Measurements from ENCODE around the gene COLGALT1. TPM values are rescaled to one million over a fixed set of nuclear protein-coding genes. Genes with fewer than 3 reads are reported as not detected.

Gene COLGALT1
- total RNA-seq, 1 experiment from 2014 or later: 79.1 TPM

DNA sequence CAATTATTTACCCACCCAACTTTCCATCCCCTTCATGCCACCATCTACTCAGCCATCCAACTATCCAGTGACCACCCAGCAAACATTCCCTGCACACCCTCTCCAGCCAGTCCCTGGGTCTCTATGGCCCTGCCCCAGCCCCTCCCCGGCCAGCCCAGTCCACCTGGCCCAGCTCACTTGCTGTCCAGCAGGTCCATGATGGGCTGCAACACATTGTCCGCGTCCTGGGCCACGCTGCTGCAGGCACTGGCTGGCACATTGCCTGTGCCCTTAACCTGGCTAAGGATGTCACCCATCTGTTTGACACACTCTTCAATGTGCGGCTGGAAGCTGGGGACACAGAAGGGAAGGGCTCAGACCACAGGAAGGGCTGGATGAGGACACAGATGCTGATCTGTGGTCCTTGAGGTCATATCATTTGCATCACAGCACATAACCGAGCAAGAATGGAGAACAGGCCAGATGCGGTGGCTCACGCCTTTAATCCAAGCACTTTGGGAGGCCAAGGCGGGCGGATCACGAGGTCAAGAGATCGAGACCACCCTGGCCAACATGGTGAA, 71.1 kb downstream of the COLGALT1 start:
- no TSS peak for BruUV-seq (replicated peaks)
- no peaks in the 10 kb centered on the region for H3K9me3 Mint-ChIP-seq (ENCODE audit: low read depth, unreplicated experiment)
- CTCF ChIA-PET: interaction anchor here (0.7 kb wide), 1 partner anchor 13 kb away, joined by 3 read pairs; no protein-coding TSS in a partner anchor
- no peak overlapping the region for H3K4me3 Mint-ChIP-seq (ENCODE audit: low read depth, unreplicated experiment)
- DNase-seq: no peak
- peaks cover 27% of the 10 kb centered on the region for H3K27me3 Mint-ChIP-seq (ENCODE audit: unreplicated experiment)
- no peak overlapping the region for H3K27ac Mint-ChIP-seq (ENCODE audit: unreplicated experiment)
- H3K4me1 Mint-ChIP-seq (ENCODE audit: low read depth, unreplicated experiment): no peaks in the 10 kb centered on the region
- no peaks in the 10 kb centered on the region for H3K36me3 Mint-ChIP-seq (ENCODE audit: insufficient read depth, unreplicated experiment)
- TF ChIP-seq, protein P1, sequence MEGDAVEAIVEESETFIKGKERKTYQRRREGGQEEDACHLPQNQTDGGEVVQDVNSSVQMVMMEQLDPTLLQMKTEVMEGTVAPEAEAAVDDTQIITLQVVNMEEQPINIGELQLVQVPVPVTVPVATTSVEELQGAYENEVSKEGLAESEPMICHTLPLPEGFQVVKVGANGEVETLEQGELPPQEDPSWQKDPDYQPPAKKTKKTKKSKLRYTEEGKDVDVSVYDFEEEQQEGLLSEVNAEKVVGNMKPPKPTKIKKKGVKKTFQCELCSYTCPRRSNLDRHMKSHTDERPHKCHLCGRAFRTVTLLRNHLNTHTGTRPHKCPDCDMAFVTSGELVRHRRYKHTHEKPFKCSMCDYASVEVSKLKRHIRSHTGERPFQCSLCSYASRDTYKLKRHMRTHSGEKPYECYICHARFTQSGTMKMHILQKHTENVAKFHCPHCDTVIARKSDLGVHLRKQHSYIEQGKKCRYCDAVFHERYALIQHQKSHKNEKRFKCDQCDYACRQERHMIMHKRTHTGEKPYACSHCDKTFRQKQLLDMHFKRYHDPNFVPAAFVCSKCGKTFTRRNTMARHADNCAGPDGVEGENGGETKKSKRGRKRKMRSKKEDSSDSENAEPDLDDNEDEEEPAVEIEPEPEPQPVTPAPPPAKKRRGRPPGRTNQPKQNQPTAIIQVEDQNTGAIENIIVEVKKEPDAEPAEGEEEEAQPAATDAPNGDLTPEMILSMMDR (IDR thresholded peaks at IDR 0.05; ENCODE audit: unreplicated experiment): no peak
- intact Hi-C loops (cut with micrococcal nuclease; ENCODE audit: unreplicated experiment): no loop called here

DNA sequence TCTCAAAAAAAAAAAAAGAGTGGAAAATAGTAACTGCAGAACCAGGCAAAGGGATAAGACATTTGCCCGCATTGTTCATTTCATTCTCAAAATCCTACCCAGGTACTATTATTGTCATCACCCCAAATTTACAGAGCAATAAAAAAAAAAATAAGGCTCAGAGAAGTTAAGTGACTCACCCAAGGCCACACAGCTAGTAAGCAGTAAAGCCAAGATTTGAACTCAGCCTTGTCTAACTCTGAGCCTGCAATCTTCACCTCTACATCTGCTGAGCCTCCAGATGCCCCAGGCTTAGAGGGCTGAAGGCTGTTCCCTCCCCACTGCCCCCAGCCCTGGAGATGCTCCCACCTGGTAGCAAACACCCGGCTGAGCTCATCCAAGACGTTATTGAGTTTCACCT, 71.7 kb downstream of the COLGALT1 start:
- TF ChIP-seq, protein P1 (IDR thresholded peaks at IDR 0.05; ENCODE audit: unreplicated experiment): no peak

DNA sequence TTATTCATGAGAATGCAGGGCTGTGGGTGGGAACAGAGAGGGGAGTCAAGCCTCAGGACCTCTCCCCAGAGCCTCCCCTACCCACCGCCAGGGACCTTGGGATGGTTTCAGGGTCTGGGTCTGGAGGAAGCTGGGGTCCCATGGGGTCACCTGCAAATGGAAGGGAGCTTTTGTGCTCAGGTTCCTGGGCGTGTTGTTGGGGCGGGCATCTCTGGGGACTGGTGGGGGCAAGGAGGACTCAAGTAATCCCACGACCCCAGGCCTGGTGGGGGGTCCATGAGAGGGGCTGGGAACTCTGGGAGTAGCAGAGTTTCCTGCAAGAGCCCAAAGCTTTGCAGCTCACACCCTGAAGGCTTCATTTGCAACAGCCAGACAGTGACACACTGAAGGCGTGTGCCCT, 72.5 kb downstream of the COLGALT1 start:
- no peak for DNase-seq
- Mint-ChIP-seq H3K36me3 (ENCODE audit: insufficient read depth, unreplicated experiment) (no peaks in the 10 kb centered on the region), H3K27ac (ENCODE audit: unreplicated experiment) (no peak overlapping the region), H3K4me3 (ENCODE audit: low read depth, unreplicated experiment) (no peak overlapping the region), H3K27me3 (ENCODE audit: unreplicated experiment) (peaks cover 19% of the 10 kb centered on the region), H3K9me3 (ENCODE audit: low read depth, unreplicated experiment) (no peaks in the 10 kb centered on the region), H3K4me1 (ENCODE audit: low read depth, unreplicated experiment) (no peaks in the 10 kb centered on the region)
- intact Hi-C loops (cut with micrococcal nuclease; ENCODE audit: unreplicated experiment): no loop called here
- TF ChIP-seq, protein P1 (IDR thresholded peaks at IDR 0.05; ENCODE audit: unreplicated experiment): no peak
- CTCF ChIA-PET: no interaction called here
- BruUV-seq (replicated peaks): no TSS peak

More for the DNA sequence above, 71.7 kb downstream of the COLGALT1 start:
- Mint-ChIP-seq H3K27ac (ENCODE audit: unreplicated experiment) (no peak overlapping the region), H3K27me3 (ENCODE audit: unreplicated experiment) (peaks cover 21% of the 10 kb centered on the region), H3K4me1 (ENCODE audit: low read depth, unreplicated experiment) (no peaks in the 10 kb centered on the region), H3K4me3 (ENCODE audit: low read depth, unreplicated experiment) (no peak overlapping the region), H3K9me3 (ENCODE audit: low read depth, unreplicated experiment) (no peaks in the 10 kb centered on the region), H3K36me3 (ENCODE audit: insufficient read depth, unreplicated experiment) (no peaks in the 10 kb centered on the region)
- no peak for DNase-seq
- intact Hi-C loops (cut with micrococcal nuclease; ENCODE audit: unreplicated experiment): no loop called here
- CTCF ChIA-PET: interaction anchor here (0.7 kb wide), 1 partner anchor 12 kb away, joined by 3 read pairs; no protein-coding TSS in a partner anchor
- BruUV-seq (replicated peaks): no TSS peak

DNA sequence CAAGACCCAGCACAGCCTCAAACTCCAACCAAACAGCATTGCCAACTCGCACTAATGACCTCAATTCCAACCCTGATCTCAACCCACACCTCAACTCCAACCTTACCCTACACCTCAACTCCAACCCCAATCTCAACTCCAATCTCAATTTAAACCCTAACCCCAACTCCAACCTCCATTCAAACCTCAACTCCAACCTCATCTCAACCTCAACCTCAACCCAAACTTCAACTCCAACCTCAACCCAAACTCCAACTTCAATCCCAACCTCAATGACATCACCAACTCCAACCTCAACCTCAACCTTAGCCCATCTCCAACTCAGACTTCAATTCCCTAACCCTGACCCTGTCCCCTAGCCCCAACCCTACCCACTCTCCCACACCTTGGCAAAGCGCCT, 74.3 kb downstream of the COLGALT1 start:
- no peak overlapping the region for H3K27ac Mint-ChIP-seq (ENCODE audit: unreplicated experiment)
- DNase-seq: no peak
- H3K4me3 Mint-ChIP-seq (ENCODE audit: low read depth, unreplicated experiment): no peak overlapping the region
- H3K4me1 Mint-ChIP-seq (ENCODE audit: low read depth, unreplicated experiment): no peaks in the 10 kb centered on the region
- H3K27me3 Mint-ChIP-seq (ENCODE audit: unreplicated experiment): peaks cover 19% of the 10 kb centered on the region
- CTCF ChIA-PET: no interaction called here
- BruUV-seq (replicated peaks): no TSS peak
- intact Hi-C loops (cut with micrococcal nuclease; ENCODE audit: unreplicated experiment): no loop called here
- no peaks in the 10 kb centered on the region for H3K9me3 Mint-ChIP-seq (ENCODE audit: low read depth, unreplicated experiment)
- H3K36me3 Mint-ChIP-seq (ENCODE audit: insufficient read depth, unreplicated experiment): no peaks in the 10 kb centered on the region
- TF ChIP-seq, protein P1 (IDR thresholded peaks at IDR 0.05; ENCODE audit: unreplicated experiment): no peak

All from Calu3 (cell line).